AG04449 (cell line): ENCODE results near the gene COMMD4.
"Not testable (repeated sequence)": the region's sequence is repeated elsewhere in the genome, so short reads cannot be mapped to it uniquely, and the experiment has no call there.

Experiments used
- CTCF ChIA-PET: fragments of 350-600 bp; formaldehyde crosslinking; extraction: SDS; loops from one replicate; lab custom pipeline; 2021; ENCODE audit warnings: antibody characterized with exemption; lab: Yijun Ruan, JAX
- POLR2A ChIA-PET: fragments of 400-600, 350-600 bp; formaldehyde crosslinking; extraction: SDS; loops from one replicate; lab custom pipeline; 2020; ENCODE audit warnings: antibody characterized with exemption, inconsistent platforms; lab: Yijun Ruan, JAX
- DNase-seq: peaks from one replicate; pipeline ENCODE4 v3.0.0-alpha.2; 2010; ENCODE audit warnings: low read depth, low spot score
- H3K4me3 ChIP-seq: 2 replicates; pipeline ENCODE4 v1.5.1; 2011; ENCODE audit warnings: low read depth, mild to moderate bottlenecking, control low read depth, low read length
- TF ChIP-seq, protein P1 (sequence below): IDR thresholded peaks from one replicate; pipeline ENCODE4 v1.5.1; 2011; ENCODE audit warnings: mild to moderate bottlenecking, moderate library complexity, low read length, control low read depth, inconsistent platforms; ENCODE audit not compliant: insufficient read depth; ENCODE audit errors: missing control alignments

COMMD4 gene

DNA sequence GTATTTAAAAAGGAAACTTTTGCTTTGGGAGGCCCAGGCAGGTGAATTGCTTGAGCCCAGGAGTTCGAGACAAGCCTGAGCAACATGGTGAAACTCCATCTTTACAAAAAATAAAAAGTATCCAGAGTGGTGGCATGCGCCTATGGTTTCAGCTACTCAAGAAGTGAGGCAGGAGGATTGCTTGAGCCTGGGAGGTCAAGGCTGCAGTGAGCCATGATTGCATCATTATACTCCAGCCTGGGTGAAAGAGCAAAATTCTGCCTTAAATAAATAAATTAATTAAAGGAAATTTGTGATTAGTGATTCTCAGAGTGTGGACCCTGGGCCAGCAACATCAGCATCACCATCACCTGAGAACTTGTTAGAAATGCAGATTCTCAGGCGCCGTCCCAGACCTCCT lies 9.9 kb upstream of the COMMD4 start:
- H3K4me3 ChIP-seq, result no peak overlapping the region
- TF ChIP-seq, protein P1, sequence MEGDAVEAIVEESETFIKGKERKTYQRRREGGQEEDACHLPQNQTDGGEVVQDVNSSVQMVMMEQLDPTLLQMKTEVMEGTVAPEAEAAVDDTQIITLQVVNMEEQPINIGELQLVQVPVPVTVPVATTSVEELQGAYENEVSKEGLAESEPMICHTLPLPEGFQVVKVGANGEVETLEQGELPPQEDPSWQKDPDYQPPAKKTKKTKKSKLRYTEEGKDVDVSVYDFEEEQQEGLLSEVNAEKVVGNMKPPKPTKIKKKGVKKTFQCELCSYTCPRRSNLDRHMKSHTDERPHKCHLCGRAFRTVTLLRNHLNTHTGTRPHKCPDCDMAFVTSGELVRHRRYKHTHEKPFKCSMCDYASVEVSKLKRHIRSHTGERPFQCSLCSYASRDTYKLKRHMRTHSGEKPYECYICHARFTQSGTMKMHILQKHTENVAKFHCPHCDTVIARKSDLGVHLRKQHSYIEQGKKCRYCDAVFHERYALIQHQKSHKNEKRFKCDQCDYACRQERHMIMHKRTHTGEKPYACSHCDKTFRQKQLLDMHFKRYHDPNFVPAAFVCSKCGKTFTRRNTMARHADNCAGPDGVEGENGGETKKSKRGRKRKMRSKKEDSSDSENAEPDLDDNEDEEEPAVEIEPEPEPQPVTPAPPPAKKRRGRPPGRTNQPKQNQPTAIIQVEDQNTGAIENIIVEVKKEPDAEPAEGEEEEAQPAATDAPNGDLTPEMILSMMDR, result no peak
- no peak for DNase-seq
- CTCF ChIA-PET, result no interaction called here
- POLR2A ChIA-PET, result no interaction called here

DNA sequence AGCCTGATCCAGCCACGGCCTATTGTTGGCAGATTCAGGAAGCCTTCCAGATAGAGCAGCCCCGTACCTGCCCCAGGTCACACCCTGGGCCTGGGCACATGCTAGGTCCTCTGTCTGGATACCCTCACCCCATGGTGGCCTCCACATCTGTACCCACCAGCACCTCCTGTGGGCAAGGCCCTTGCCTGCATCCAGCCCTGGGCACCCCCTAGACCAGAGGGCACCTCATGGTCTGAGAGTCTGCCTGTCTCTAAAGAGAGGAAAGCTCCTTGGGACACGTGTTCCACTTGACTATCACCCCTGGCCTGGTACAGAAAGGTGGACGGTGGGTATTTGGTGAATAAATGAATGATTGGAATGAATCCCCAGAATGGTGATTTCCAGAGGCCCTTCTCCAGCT lies 8.9 kb upstream of the COMMD4 start:
- no peak for DNase-seq
- H3K4me3 ChIP-seq, result no peak overlapping the region
- POLR2A ChIA-PET, result no interaction called here
- CTCF ChIA-PET, result no interaction called here
- TF ChIP-seq, protein P1, result no peak

DNA sequence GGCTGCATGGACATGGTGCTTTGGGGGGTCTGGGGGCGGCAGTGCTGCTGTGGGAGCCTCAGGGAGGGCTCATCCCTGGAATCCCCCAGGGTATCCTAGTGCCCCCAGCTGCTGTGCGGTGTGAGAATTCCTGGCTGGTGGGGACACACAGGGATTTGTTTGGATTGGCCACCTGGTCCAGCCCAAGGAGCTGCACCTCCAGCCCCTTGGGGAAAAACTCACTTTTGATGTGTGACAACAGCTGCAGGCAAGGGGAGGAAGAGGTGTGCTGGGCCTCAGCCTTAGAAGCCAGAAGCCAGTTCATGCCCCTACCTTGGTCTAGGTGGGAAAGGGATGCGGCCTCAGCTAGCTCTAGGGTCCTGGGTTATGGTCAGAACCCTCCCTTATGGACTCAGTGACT lies 8.4 kb upstream of the COMMD4 start:
- POLR2A ChIA-PET, result no interaction called here
- no peak overlapping the region for H3K4me3 ChIP-seq
- CTCF ChIA-PET, result no interaction called here
- TF ChIP-seq, protein P1, result no peak
- no peak for DNase-seq

DNA sequence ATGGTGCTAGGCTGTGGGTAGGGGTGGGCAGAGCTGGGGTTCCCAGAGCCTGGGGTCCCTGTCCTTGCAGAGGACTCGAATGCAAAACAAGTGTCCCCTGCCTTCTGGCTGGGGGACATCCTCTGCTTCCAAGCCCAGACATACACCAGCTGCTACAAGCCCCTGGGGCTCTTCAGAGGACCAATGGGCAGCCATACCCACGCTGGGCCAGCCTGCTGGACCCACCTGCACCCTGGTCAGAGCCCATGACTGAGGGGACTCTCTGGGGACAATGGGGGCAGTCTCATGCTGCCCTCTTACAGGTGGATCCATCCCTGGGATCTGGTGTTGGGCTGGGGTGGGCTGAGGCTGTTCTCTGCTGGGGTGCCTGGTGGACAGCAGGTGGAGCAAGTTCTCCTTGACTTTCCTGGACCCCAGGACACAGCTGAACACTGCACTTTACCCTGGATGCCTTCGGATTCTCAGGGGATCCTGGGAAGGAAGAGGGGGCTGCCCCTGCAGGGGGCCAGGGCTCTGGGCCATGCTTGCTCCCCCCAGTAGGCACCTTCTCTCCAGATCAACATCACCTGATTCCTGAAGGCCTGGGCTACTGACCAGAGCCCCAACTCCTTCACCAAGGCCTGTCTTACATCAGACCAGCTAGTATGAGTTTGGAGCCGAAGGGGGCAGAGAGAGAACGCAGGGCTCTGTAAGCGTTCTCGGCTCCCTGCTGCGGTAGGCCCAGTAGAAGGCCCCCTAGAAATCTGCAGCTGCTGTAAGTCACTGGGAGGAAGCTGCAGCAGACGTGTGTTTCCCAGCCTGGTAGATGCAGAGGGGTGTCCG lies 7.2 kb upstream of the COMMD4 start:
- POLR2A ChIA-PET, result no interaction called here
- no peak overlapping the region for H3K4me3 ChIP-seq
- TF ChIP-seq, protein P1, result no peak
- no peak for DNase-seq
- CTCF ChIA-PET, result no interaction called here

DNA sequence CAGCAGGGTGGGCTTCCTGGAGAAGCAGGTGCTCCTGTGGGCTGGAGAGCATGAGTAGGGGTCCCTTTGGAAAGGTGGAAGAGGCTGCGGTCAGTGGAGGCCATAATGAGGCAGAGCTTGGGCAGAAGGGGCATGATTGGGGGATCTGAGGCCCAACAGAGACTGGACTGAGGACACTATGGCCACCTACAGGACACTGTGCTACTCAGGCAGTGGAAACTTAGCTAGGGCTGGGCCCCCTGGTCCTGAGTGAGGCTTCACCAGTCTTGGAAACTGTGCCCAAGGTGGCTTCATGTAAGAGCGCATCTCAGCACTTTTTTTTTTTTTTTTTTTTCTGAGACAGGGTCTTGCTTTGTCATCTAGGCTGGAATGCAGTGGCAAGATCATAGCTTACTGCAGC lies 6.3 kb upstream of the COMMD4 start:
- DNase-seq, result no peak
- H3K4me3 ChIP-seq, result no peak overlapping the region
- ChIA-PET POLR2A (no interaction called here), CTCF (no interaction called here)
- TF ChIP-seq, protein P1, result no peak

DNA sequence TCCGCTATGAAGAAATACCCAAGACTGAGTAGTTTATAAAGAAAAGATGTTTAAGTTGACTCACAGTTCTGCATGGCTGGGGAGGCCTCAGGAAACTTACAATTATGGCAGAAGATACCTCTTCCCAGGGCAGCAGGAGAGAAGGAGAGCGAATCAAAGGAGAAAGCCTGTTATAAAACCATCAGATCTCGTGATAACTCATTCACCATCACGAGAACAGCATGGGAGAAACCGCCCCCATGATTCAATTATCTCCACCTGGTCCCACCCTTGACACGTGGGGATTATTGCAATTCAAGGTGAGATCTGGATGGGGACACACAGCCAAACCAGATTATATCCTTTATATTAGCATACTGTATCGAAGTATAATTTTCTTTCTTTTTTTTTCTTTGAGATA lies 3.8 kb upstream of the COMMD4 start:
- POLR2A ChIA-PET, DNase-seq, H3K4me3 ChIP-seq, CTCF ChIA-PET: not testable (repeated sequence)

DNA sequence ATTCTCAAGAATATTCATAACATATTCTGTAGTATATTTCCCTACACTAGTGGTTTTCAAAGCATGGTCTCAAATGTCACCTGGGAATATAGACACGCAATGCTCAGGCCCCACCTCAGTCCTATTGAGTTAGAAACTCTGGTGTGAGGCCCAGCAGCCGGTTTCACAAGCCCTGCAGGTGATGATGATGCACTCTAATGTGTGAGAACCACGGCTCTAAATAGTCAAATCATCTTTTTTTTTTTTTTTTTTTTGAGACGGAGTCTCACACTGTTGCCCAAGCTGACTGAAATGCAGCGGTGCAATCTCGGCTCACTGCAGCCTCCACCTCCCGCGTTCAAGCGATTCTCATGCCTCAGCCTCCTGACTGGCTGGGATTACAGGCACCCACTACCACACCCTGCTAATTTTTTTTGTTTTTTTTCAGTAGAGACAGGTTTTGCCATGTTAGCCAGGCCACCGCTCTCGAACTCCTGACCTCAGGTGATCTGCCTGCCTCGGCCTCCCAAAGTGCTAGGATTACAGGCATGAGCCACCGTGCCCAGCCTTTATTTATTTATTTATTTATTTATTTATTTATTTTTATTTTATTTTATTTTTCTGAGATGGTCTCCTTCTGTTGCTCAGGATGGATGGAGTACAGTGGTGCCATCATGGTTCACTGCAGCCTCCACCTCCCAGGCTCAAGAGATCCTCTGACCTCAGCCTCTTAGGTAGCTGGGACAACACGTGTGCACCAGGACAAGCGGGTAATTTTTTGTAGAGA lies 2.0 kb upstream of the COMMD4 start:
- DNase-seq, POLR2A ChIA-PET, H3K4me3 ChIP-seq: not testable (repeated sequence)
- CTCF ChIA-PET, result interaction anchor here (1.6 kb wide), 1 partner anchor 304 kb away, joined by 4 read pairs; no protein-coding TSS in a partner anchor
